Measurements from ENCODE around the gene WFDC8. TPM values are rescaled to one million over a fixed set of nuclear protein-coding genes. Genes with fewer than 3 reads are reported as not detected.

WFDC8 gene
- total and polyA plus RNA-seq, 2 donors from 2014 or later: not detected

DNA sequence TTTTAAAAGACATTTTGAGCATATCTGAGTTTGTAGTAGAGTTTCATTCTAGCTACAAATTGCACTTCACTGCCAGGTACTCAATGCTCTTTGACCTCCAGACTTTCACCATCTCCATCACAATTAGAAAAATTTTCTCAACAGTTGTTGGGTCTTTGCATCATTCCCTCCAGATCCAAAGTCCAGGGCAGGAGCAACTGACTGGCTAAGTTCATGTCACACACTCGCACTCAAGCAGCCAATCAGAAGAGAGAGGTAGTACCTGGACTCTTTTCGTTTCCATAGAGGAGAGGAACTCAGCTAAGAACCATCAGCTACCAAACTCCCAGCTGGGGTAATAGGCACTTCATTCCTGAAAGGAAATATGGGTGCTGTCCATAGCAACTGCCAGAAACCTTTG lies 72.7 kb downstream of the WFDC8 start:
- Histone ChIP-seq H3K4me1 (ENCODE audit: control insufficient read depth in 2 of 3, insufficient read depth in 2 of 3, low read depth in 1 of 3, low read length in 3 of 3) (no peaks in the 10 kb centered on the region), H3K36me3 (ENCODE audit: control insufficient read depth in 2 of 3, insufficient read depth in 3 of 3, low read length in 3 of 3) (no peaks in the 10 kb centered on the region), H3K27me3 (ENCODE audit: control insufficient read depth, insufficient read depth, low read length) (no peaks in the 10 kb centered on the region), H3K9me3 (ENCODE audit: control insufficient read depth in 2 of 3, insufficient read depth in 1 of 3, low read length in 3 of 3) (no peaks in the 10 kb centered on the region), H3K27ac (ENCODE audit: low read depth in 2 of 2, low read length in 2 of 2) (no peak overlapping the region), H3K4me3 (ENCODE audit: low read length in 3 of 3) (no peak overlapping the region), H3K9ac (ENCODE audit: low read length in 3 of 3) (no peak overlapping the region)
- intact Hi-C loops (cut with DNase I): no loop called here
- no peak for FAIRE-seq
- DNase-seq: no peak
- TF ChIP-seq, protein P1, sequence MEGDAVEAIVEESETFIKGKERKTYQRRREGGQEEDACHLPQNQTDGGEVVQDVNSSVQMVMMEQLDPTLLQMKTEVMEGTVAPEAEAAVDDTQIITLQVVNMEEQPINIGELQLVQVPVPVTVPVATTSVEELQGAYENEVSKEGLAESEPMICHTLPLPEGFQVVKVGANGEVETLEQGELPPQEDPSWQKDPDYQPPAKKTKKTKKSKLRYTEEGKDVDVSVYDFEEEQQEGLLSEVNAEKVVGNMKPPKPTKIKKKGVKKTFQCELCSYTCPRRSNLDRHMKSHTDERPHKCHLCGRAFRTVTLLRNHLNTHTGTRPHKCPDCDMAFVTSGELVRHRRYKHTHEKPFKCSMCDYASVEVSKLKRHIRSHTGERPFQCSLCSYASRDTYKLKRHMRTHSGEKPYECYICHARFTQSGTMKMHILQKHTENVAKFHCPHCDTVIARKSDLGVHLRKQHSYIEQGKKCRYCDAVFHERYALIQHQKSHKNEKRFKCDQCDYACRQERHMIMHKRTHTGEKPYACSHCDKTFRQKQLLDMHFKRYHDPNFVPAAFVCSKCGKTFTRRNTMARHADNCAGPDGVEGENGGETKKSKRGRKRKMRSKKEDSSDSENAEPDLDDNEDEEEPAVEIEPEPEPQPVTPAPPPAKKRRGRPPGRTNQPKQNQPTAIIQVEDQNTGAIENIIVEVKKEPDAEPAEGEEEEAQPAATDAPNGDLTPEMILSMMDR (IDR thresholded peaks at IDR 0.05; ENCODE audit: borderline replicate concordance, extremely low read depth, insufficient read depth): no peak

DNA sequence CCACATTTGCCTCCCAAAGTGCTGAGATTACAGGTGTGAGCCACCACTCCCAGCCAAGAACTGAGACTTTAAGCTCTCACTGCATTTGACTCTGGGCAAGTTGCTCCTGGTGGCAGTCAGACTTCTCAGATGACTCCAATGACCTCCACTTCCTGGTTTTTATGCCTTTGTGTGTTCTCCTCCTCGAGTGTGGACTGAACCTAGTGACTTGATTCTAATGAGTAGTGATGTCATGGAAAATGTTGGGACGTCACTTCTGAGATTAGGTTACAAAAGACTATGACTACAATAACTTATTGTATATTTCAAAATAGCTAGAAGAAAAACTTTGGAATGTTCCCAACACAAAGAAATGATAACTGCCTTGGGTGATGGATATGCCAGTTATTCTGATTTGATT lies 75.7 kb downstream of the WFDC8 start:
- no peak overlapping the region for H3K9ac ChIP-seq (ENCODE audit: low read length in 3 of 3)
- no peaks in the 10 kb centered on the region for H3K4me1 ChIP-seq (ENCODE audit: control insufficient read depth in 2 of 3, insufficient read depth in 2 of 3, low read depth in 1 of 3, low read length in 3 of 3)
- TF ChIP-seq, protein P1 (IDR thresholded peaks at IDR 0.05; ENCODE audit: borderline replicate concordance, extremely low read depth, insufficient read depth): no peak
- DNase-seq (no peak), FAIRE-seq (no peak)
- intact Hi-C loops (cut with DNase I): no loop called here
- no peak overlapping the region for H3K4me3 ChIP-seq (ENCODE audit: low read length in 3 of 3)
- H3K27me3 ChIP-seq (ENCODE audit: control insufficient read depth, insufficient read depth, low read length): no peaks in the 10 kb centered on the region
- no peaks in the 10 kb centered on the region for H3K36me3 ChIP-seq (ENCODE audit: control insufficient read depth in 2 of 3, insufficient read depth in 3 of 3, low read length in 3 of 3)
- H3K9me3 ChIP-seq (ENCODE audit: control insufficient read depth in 2 of 3, insufficient read depth in 1 of 3, low read length in 3 of 3): no peaks in the 10 kb centered on the region
- no peak overlapping the region for H3K27ac ChIP-seq (ENCODE audit: low read depth in 2 of 2, low read length in 2 of 2)

DNA sequence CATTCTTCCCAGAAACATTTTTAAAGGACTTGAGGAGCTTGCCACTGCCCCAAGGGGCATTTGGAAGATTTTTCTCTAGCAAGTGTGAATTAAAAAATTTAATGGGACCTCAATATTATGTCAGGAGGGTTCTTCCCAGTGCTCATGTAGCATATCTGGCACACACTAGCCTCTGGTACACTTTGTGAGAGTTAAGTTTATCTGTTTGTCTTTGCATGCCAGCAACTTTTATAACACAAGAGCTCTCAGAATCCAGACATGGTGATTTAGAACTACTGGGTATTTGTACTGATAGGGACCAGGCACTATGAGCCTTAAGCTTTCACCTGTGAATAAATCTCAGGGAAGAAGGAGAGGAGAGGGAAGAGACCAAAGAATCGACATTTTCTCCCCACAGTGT lies 76.5 kb downstream of the WFDC8 start:
- FAIRE-seq: no peak
- no peaks in the 10 kb centered on the region for H3K27me3 ChIP-seq (ENCODE audit: control insufficient read depth, insufficient read depth, low read length)

More for the DNA sequence above, 76.5 kb downstream of the WFDC8 start:
- H3K27ac ChIP-seq (ENCODE audit: low read depth in 2 of 2, low read length in 2 of 2): no peak overlapping the region
- no peaks in the 10 kb centered on the region for H3K36me3 ChIP-seq (ENCODE audit: control insufficient read depth in 2 of 3, insufficient read depth in 3 of 3, low read length in 3 of 3)
- intact Hi-C loops (cut with DNase I): no loop called here
- H3K9me3 ChIP-seq (ENCODE audit: control insufficient read depth in 2 of 3, insufficient read depth in 1 of 3, low read length in 3 of 3): no peaks in the 10 kb centered on the region
- no peaks in the 10 kb centered on the region for H3K4me1 ChIP-seq (ENCODE audit: control insufficient read depth in 2 of 3, insufficient read depth in 2 of 3, low read depth in 1 of 3, low read length in 3 of 3)
- no peak overlapping the region for H3K4me3 ChIP-seq (ENCODE audit: low read length in 3 of 3)
- TF ChIP-seq, protein P1 (IDR thresholded peaks at IDR 0.05; ENCODE audit: borderline replicate concordance, extremely low read depth, insufficient read depth): no peak
- no peak overlapping the region for H3K9ac ChIP-seq (ENCODE audit: low read length in 3 of 3)
- no peak for DNase-seq

Other genes starting within 250 kb of the WFDC8 start
- gene SDC4, start 230.9 kb downstream of the WFDC8 start, total RNA-seq: 397 TPM
- 242 TPM for gene SDC4, start 230.9 kb downstream of the WFDC8 start, polyA plus RNA-seq (ENCODE audit: insufficient read depth, low read depth, low replicate concordance)
- 38.7 TPM for gene SYS1, start 216.1 kb downstream of the WFDC8 start, total RNA-seq
- gene SYS1, start 216.1 kb downstream of the WFDC8 start, polyA plus RNA-seq (ENCODE audit: insufficient read depth, low read depth, low replicate concordance): 39.8 TPM
- gene TP53TG5, start 201.0 kb downstream of the WFDC8 start, total RNA-seq: not detected
- gene TP53TG5, start 201.0 kb downstream of the WFDC8 start, polyA plus RNA-seq (ENCODE audit: insufficient read depth, low read depth, low replicate concordance): not detected
- 51.5 TPM for gene DBNDD2, start 171.0 kb downstream of the WFDC8 start, total RNA-seq
- gene DBNDD2, start 171.0 kb downstream of the WFDC8 start, polyA plus RNA-seq (ENCODE audit: insufficient read depth, low read depth, low replicate concordance): 50.7 TPM
- 90.9 TPM for gene PIGT, start 163.1 kb downstream of the WFDC8 start, total RNA-seq
- 95.0 TPM for gene PIGT, start 163.1 kb downstream of the WFDC8 start, polyA plus RNA-seq (ENCODE audit: insufficient read depth, low read depth, low replicate concordance)
- 2,874 TPM for gene WFDC2, start 109.5 kb downstream of the WFDC8 start, total RNA-seq
- gene WFDC2, start 109.5 kb downstream of the WFDC8 start, polyA plus RNA-seq (ENCODE audit: insufficient read depth, low read depth, low replicate concordance): 1,908 TPM
- not detected for gene SPINT3, start 63.7 kb downstream of the WFDC8 start, total RNA-seq
- gene SPINT3, start 63.7 kb downstream of the WFDC8 start, polyA plus RNA-seq (ENCODE audit: insufficient read depth, low read depth, low replicate concordance): not detected
- not detected for gene WFDC6, start 39.8 kb downstream of the WFDC8 start, total RNA-seq
- gene WFDC6, start 39.8 kb downstream of the WFDC8 start, polyA plus RNA-seq (ENCODE audit: insufficient read depth, low read depth, low replicate concordance): not detected
- not detected for gene EPPIN, start 31.9 kb downstream of the WFDC8 start, total RNA-seq
- not detected for gene EPPIN, start 31.9 kb downstream of the WFDC8 start, polyA plus RNA-seq (ENCODE audit: insufficient read depth, low read depth, low replicate concordance)
- not detected for gene WFDC10A, start 50.5 kb upstream of the WFDC8 start, total RNA-seq
- gene WFDC10A, start 50.5 kb upstream of the WFDC8 start, polyA plus RNA-seq (ENCODE audit: insufficient read depth, low read depth, low replicate concordance): not detected
- not detected for gene WFDC9, start 52.0 kb upstream of the WFDC8 start, total RNA-seq
- not detected for gene WFDC9, start 52.0 kb upstream of the WFDC8 start, polyA plus RNA-seq (ENCODE audit: insufficient read depth, low read depth, low replicate concordance)
- gene WFDC11, start 91.0 kb upstream of the WFDC8 start, total RNA-seq: not detected
- not detected for gene WFDC11, start 91.0 kb upstream of the WFDC8 start, polyA plus RNA-seq (ENCODE audit: insufficient read depth, low read depth, low replicate concordance)
- gene WFDC13, start 122.8 kb upstream of the WFDC8 start, total RNA-seq: not detected
- not detected for gene WFDC13, start 122.8 kb upstream of the WFDC8 start, polyA plus RNA-seq (ENCODE audit: insufficient read depth, low read depth, low replicate concordance)
- gene WFDC10B, start 125.7 kb upstream of the WFDC8 start, total RNA-seq: 0.60 TPM
- gene WFDC10B, start 125.7 kb upstream of the WFDC8 start, polyA plus RNA-seq (ENCODE audit: insufficient read depth, low read depth, low replicate concordance): not detected
- gene SPINT4, start 143.1 kb upstream of the WFDC8 start, total RNA-seq: not detected
- gene SPINT4, start 143.1 kb upstream of the WFDC8 start, polyA plus RNA-seq (ENCODE audit: insufficient read depth, low read depth, low replicate concordance): not detected
- gene WFDC3, start 212.6 kb upstream of the WFDC8 start, total RNA-seq: 1.2 TPM
- gene WFDC3, start 212.6 kb upstream of the WFDC8 start, polyA plus RNA-seq (ENCODE audit: insufficient read depth, low read depth, low replicate concordance): 7.7 TPM
- gene DNTTIP1, start 212.7 kb upstream of the WFDC8 start, total RNA-seq: 26.4 TPM
- 34.7 TPM for gene DNTTIP1, start 212.7 kb upstream of the WFDC8 start, polyA plus RNA-seq (ENCODE audit: insufficient read depth, low read depth, low replicate concordance)
- gene UBE2C, start 233.4 kb upstream of the WFDC8 start, total RNA-seq: 2.4 TPM
- 2.0 TPM for gene UBE2C, start 233.4 kb upstream of the WFDC8 start, polyA plus RNA-seq (ENCODE audit: insufficient read depth, low read depth, low replicate concordance)
- not detected for gene TNNC2, start 248.0 kb upstream of the WFDC8 start, total RNA-seq
- gene TNNC2, start 248.0 kb upstream of the WFDC8 start, polyA plus RNA-seq (ENCODE audit: insufficient read depth, low read depth, low replicate concordance): 1.9 TPM

Measured in kidney (tissue), 14 donors.